ENCODE measurements around the gene TCF12. TPM values are rescaled to one million over a fixed set of nuclear protein-coding genes. Genes with fewer than 3 reads are reported as not detected.

Gene TCF12
- total and polyA plus RNA-seq, 11 donors: 6.5 to 77.3 (median 43.5) TPM

DNA sequence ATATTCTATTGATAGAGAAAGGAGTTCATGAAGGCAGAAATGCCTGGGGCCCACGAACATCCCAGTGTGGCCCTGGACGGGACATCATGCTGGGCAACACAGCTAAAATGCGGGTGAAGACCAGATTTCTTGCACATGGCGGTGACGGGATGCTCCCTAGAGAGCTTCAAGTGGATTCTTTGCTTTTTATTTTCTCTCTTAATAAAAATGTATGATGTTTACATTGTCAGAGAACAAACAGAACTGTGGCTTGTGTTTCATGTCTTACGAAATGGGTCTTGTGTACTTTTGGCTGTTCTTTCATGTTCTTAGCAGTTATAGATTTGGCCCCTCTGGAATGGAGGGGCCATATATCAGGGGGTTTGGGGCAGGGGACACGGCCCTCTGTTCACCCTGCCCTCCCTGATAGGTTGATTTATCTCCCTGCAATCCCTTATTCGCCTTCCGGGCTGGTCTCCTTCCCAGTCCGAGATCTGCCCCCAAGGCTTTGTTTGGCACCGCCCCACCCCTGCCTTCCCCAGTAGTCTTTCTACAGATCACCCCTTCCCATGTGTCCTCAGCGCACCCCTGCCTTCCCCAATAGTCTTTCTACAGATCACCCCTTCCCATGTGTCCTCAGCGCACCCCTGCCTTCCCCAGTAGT, 389.2 kb downstream of the TCF12 start:
- intact Hi-C loops (cut with DNase I): loop anchor here (2.0 to 10.0 kb wide), 15 partner anchors 90 to 815 kb away; partner anchors contain the start of gene TCF12 (in 3 of the 10)
- no peak overlapping the region for H3K27ac ChIP-seq

DNA sequence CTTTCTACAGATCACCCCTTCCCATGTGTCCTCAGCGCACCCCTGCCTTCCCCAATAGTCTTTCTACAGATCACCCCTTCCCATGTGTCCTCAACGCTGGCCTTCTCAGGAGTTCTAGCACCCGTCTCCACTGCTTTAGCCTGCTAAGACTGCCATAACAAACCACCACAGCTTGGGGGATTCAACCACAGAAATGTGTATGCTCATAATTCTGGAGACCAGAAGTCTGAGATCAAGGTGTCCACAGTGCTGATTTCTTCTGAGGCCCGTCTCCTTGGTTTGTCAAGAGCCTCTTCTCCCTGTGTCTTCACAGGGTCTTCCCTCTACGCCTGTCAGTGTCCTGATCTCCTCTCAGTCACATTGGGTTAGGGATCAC, 389.7 kb downstream of the TCF12 start:
- Histone ChIP-seq H3K36me3 (no peaks in the 10 kb centered on the region), H3K9me3 (no peaks in the 10 kb centered on the region), H3K27me3 (no peaks in the 10 kb centered on the region), H3K4me3 (no peak overlapping the region), H3K4me1 (peaks cover 0 to 26% (median 11%) of the 10 kb centered on the region in 12 donors), H3K27ac (no peak overlapping the region)
- TF ChIP-seq, protein P1, sequence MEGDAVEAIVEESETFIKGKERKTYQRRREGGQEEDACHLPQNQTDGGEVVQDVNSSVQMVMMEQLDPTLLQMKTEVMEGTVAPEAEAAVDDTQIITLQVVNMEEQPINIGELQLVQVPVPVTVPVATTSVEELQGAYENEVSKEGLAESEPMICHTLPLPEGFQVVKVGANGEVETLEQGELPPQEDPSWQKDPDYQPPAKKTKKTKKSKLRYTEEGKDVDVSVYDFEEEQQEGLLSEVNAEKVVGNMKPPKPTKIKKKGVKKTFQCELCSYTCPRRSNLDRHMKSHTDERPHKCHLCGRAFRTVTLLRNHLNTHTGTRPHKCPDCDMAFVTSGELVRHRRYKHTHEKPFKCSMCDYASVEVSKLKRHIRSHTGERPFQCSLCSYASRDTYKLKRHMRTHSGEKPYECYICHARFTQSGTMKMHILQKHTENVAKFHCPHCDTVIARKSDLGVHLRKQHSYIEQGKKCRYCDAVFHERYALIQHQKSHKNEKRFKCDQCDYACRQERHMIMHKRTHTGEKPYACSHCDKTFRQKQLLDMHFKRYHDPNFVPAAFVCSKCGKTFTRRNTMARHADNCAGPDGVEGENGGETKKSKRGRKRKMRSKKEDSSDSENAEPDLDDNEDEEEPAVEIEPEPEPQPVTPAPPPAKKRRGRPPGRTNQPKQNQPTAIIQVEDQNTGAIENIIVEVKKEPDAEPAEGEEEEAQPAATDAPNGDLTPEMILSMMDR (IDR thresholded peaks at IDR 0.05): no peak
- no peak for TF ChIP-seq POLR2A (IDR thresholded peaks at IDR 0.05)
- no peak for ATAC-seq
- intact Hi-C loops (cut with DNase I): loop anchor here (5.0 to 10.0 kb wide), 10 partner anchors 91 to 816 kb away; partner anchors contain the start of gene TCF12 (in 3 of the 10)
- no peak for DNase-seq
- WGBS, 4 donors: 95 to 97% (median 97%) methylated on average over 5 of the region's 5 CpGs

More for the DNA sequence above, 389.2 kb downstream of the TCF12 start:
- peak in 1 of 5 donors; percentile 24 for DNase-seq
- Histone ChIP-seq H3K9me3 (no peaks in the 10 kb centered on the region), H3K4me1 (peaks cover 0 to 23% (median 10%) of the 10 kb centered on the region in 12 donors), H3K36me3 (no peaks in the 10 kb centered on the region), H3K27me3 (no peaks in the 10 kb centered on the region), H3K4me3 (no peak overlapping the region)
- no peak for ATAC-seq
- 88 to 92% (median 89%) methylated on average over 12 to 13 of the region's 13 CpGs for WGBS, 4 donors
- no peak for TF ChIP-seq POLR2A (IDR thresholded peaks at IDR 0.05)
- TF ChIP-seq, protein P1 (IDR thresholded peaks at IDR 0.05): no peak

DNA sequence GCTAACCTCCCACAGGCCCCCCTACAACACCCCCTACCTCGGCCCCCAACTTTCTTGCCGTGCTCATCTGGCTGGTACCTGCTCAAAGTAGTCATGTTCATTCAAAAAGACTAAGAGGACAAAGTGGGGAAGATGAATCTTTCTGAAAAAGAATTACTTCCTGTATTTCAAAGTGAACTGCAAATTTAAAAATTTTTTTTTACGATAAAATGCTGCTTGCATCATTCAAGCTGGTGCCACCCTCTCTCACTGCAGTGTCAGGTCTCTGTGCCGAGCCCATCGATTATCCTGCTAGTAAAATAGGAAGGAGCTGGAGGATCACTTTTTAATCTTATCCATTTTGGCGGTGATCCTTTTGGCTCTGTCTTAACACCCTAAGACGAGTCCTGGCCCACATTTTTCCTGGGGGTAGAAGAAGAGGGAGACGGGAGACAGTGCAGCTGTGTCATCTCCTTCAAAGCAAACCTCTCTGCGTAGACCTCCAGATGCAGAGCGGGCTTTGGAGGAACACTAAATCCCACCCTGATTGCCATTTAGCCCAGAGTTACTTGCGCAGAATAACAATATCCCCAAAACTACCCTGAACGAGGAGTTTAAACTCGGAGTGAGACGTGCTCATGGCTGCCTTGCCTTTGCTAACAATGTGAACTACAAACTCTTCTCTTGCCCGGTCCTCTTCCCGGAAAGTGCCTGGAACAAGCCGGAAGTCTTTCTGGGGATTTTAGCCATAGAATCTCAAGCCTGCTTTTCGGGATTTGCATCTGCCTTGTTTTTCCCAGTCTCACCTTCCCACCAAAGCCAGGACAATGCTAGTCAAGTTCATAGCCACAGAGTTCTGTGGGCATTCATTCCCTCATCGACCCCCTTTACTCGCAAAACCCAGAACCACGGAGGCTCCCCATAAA, 391.7 kb downstream of the TCF12 start:
- intact Hi-C loops (cut with DNase I): loop anchor here (5.0 to 10.0 kb wide), 10 partner anchors 93 to 818 kb away; partner anchors contain the start of gene TCF12 (in 3 of the 10)
- Histone ChIP-seq H3K4me1 (peaks cover 0 to 26% (median 11%) of the 10 kb centered on the region in 12 donors), H3K36me3 (no peaks in the 10 kb centered on the region), H3K9me3 (no peaks in the 10 kb centered on the region), H3K27ac (no peak overlapping the region), H3K27me3 (no peaks in the 10 kb centered on the region), H3K4me3 (no peak overlapping the region)
- WGBS, 4 donors: 71 to 84% (median 78%) methylated on average over 21 of the region's 21 CpGs
- TF ChIP-seq, protein P1 (IDR thresholded peaks at IDR 0.05): no peak
- DNase-seq (no peak), ATAC-seq (no peak)

DNA sequence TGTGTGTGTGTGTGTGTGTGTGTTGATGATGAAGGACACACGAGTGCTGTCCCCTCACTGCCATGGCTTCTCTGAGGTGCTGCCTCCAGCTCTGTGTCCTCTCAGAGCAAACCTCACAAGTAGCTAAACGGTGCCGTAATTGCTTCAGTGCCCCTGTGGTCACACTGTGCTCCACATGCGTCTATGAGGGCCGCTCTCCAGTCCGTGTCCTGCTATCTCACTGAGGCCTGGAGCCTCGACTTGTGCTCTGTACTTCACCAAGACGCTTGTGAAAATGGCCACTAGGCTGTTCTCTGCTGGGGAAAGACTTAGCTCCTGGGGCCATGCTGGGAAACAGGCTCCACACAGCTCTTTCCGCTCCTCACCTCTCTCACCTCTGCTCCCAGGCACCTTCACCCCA, 392.4 kb downstream of the TCF12 start:
- intact Hi-C loops (cut with DNase I): no loop called here
- WGBS, 4 donors: 91 to 96% (median 93%) methylated on average over 8 to 9 of the region's 9 CpGs
- TF ChIP-seq, protein P1 (IDR thresholded peaks at IDR 0.05): no peak
- TF ChIP-seq POLR2A (IDR thresholded peaks at IDR 0.05): no peak
- DNase-seq: peak in 1 of 5 donors; percentile 31
- H3K4me1 ChIP-seq: peaks cover 0 to 26% (median 10%) of the 10 kb centered on the region in 12 donors
- ATAC-seq: no peak
- no peak overlapping the region for H3K27ac ChIP-seq
- no peaks in the 10 kb centered on the region for H3K27me3 ChIP-seq
- no peaks in the 10 kb centered on the region for H3K36me3 ChIP-seq
- H3K4me3 ChIP-seq: no peak overlapping the region
- no peaks in the 10 kb centered on the region for H3K9me3 ChIP-seq
